GM13976 (cell line): ENCODE results near the gene CD58.

Experiments used
- DNase-seq: peaks from one replicate; pipeline ENCODE4 v3.0.0; 2012; ENCODE audit warnings: low spot score
- in situ Hi-C: fragments of 300-500 bp; cut with MboI; formaldehyde crosslinking; loops from one replicate; pipeline ENCODE4 v1.12.0; 2022; ENCODE audit warnings: low sequenced_read_pairs, mixed read lengths, inconsistent platforms; ENCODE audit not compliant: unreplicated experiment
- TF ChIP-seq, protein P1 (sequence below): IDR thresholded peaks from 2 replicates; pipeline ENCODE4 v1.5.1; 2012; ENCODE audit warnings: borderline replicate concordance, mild to moderate bottlenecking; ENCODE audit not compliant: insufficient read depth; ENCODE audit errors: extremely low read depth, missing control alignments, control extremely low read depth

Gene CD58

DNA sequence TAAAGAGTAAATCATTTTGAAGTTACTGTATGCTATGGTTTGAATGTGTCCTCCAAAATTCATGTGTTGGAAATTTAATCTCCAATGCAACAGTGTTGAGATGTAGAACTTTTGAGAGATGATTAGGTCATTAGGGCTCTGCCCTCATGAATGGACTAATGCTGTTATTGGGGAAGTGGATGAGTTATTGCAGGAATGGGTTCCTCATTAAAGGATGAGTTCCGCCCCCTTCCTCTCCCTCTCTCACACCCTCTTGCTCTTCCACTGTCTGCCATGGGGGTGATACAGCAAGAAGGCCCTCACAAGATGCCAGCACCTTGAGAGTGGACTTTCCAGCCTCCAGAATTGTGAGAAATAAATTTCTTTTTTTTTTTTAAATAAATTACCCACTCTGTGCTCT is 100.2 kb downstream of the CD58 start:
- TF ChIP-seq, protein P1, sequence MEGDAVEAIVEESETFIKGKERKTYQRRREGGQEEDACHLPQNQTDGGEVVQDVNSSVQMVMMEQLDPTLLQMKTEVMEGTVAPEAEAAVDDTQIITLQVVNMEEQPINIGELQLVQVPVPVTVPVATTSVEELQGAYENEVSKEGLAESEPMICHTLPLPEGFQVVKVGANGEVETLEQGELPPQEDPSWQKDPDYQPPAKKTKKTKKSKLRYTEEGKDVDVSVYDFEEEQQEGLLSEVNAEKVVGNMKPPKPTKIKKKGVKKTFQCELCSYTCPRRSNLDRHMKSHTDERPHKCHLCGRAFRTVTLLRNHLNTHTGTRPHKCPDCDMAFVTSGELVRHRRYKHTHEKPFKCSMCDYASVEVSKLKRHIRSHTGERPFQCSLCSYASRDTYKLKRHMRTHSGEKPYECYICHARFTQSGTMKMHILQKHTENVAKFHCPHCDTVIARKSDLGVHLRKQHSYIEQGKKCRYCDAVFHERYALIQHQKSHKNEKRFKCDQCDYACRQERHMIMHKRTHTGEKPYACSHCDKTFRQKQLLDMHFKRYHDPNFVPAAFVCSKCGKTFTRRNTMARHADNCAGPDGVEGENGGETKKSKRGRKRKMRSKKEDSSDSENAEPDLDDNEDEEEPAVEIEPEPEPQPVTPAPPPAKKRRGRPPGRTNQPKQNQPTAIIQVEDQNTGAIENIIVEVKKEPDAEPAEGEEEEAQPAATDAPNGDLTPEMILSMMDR, result no peak
- in situ Hi-C loops, result no loop called here
- DNase-seq, result no peak

DNA sequence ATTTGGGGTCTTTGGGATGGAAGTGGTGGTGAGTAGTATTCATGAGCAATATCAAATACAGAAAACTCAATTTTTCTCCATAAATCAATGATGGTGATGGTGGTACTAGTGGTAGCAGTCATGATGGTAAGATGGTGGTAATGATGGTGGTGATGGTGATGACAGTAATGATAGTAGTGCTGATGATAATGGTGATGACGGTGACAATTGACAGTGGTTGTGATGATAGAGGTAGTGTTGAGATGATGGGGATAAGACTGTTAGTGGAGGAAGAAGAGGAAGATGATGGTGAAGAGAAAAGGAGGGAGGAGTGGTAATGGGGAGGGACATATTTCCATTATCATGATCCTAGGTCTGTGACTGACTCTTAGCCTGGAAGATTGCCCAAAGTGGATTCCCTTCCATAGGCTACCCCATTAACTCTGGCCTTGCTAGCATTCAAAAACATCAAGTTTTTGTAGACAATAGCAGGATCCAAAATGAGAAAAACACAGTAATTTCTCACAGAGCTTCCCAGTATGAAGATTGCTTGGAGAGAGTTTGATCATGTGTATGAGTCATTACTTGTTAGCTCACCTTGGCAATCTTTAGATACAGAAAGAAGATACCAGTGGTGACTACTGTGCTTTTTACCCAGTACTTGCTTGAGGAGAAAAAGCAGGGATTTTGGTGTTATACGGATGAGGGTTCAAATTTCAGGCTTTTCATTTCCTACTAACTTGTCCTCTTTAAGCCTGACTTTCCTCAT is 103.8 kb downstream of the CD58 start:
- in situ Hi-C loops, result no loop called here
- TF ChIP-seq, protein P1, result no peak
- DNase-seq, result no peak

DNA sequence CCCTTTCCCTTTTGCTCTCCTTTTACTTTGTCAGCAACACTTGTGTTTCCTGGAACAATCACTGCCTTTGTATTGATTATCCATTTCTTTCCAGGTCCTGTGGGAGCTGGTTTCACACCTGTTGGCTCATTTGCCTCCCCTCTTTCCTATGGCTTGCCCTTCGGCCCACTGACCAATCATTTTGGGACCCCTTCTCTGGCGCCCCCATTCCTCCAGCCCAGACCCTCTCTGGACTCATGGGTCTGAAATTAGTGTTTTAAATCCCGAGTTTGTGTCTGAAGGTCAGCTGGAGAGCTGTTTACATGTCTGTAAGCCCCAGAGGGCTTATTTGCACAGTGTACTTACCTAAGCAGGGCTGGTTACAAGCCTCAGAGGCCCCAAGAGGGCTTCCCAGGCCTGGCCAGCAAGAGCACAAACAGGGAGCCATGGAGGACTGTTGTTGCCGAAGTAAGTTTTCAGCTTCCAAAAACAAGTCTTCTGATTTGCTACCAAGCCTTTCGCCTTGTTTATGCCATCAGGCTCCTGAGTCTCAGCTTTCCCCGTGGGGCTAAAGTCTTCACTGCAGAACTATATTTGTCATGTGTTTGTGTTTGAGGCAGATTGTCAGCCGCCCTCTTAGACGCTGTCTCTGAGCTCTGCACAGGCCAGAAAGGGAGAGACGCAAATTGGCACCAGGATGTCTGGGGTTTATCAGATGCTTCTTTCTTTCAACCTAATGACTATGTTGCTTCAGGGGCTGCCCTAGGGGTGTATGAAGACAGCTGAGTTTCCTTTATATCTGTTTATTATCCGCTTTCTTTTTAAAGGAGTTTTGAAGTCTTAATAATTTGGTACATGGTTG is 104.8 kb downstream of the CD58 start:
- TF ChIP-seq, protein P1, result no peak
- in situ Hi-C loops, result no loop called here
- DNase-seq, result no peak

DNA sequence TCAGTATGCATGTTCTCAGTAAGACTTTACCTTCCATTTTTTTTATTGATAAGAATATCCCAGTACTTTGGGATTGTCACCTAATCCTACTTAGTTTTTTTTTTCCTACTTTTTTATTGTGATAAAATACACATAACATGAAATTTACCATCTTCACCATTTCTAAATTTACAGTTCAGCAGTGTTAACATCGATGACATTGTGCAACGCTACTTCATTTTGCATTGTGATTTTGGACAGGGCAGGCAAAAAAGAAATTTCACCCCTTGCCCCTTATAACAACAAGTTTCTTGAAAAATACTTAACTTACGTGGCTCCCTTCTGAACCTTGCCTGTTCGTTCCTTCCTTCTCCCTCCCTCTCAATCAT is 105.4 kb downstream of the CD58 start:
- in situ Hi-C loops, result no loop called here
- DNase-seq, result no peak
- TF ChIP-seq, protein P1, result no peak
